GM18508 (cell line): ENCODE data around the gene RAD18.

ENCODE experiments used
- ATAC-seq: cut with Tn5 transposase; IDR thresholded peaks from one replicate; pipeline ENCODE4 v1.9.1; 2021; ENCODE audit warnings: moderate number of reproducible peaks; ENCODE audit not compliant: insufficient read depth, unreplicated experiment

RAD18 gene

DNA sequence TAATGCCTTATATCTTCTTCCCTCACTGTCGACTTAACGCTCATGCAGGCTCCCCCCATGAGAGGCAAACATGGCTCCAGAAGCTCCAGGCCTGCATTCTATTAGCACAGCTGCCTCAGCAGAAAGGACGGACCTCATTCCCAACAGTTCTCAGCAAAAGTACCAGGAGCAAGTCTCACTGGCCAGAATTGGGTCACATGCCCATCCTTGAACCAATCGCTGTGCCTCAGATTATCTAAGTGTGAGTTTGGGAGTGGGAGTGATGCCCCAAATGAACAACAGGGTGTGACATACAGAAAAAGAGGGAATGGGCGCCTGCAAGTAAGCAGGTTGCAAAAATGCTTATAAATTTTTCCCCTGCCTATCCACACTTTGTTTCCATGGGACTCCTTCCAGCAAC, 4.3 kb upstream of the RAD18 start:
- ATAC-seq = no peak

DNA sequence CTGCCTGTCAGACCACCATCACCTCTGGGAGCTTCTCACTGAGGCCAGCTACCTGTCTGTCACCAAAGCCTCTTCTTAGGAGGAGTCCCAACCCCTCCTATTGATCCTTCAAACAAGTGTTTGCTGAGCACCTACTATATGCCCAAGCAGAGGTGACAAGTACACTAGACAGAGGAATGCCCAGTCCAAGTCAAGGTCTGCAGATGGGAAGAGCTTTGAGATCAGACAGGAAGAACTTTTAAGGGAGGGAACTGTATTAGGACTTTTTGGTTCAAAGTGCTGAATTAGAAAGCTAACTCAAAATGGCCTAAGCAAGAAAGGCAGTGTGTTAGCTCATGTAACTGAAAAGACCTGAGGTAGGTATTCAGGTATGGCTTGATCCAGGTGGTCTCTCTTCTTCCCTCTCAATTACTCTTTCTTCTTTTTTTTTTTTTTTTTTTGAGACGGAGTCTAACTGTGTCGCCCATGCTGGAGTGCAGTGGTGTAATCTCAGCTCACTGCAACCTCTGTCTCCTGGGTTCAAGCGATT, 3.6 kb upstream of the RAD18 start:
- ATAC-seq = no peak

DNA sequence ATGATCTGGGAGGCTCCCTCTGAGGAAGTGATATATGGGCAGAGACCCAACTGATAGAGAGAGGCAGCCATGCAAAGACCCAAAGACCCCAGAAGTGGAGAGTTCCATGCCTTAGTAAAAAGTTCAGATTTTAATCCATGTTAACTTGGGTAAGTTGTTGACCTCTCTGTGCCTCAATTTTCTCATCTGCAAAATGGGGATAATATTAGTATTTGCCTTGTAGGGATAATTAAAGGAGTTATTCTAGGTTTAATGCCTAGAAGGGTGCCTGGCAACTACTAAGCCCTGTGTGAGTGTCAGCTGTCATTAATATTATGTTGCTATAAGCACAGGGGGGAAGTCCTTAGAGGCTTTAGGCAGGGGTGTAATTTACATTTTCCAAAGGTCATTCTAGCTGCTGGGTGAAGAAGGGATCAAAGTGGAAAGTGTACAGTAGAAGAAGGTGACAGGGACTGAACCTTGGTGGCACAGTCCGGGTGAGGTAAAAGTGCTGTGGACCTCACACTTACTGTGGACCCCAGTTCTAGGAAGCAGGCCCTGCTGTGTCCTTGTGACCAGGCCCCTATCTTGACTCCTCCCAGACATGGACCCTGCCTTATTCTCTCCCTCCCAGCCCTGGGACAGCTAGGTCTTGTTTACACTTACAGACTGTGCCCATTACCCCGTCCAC, 3.0 kb upstream of the RAD18 start:
- no peak for ATAC-seq

DNA sequence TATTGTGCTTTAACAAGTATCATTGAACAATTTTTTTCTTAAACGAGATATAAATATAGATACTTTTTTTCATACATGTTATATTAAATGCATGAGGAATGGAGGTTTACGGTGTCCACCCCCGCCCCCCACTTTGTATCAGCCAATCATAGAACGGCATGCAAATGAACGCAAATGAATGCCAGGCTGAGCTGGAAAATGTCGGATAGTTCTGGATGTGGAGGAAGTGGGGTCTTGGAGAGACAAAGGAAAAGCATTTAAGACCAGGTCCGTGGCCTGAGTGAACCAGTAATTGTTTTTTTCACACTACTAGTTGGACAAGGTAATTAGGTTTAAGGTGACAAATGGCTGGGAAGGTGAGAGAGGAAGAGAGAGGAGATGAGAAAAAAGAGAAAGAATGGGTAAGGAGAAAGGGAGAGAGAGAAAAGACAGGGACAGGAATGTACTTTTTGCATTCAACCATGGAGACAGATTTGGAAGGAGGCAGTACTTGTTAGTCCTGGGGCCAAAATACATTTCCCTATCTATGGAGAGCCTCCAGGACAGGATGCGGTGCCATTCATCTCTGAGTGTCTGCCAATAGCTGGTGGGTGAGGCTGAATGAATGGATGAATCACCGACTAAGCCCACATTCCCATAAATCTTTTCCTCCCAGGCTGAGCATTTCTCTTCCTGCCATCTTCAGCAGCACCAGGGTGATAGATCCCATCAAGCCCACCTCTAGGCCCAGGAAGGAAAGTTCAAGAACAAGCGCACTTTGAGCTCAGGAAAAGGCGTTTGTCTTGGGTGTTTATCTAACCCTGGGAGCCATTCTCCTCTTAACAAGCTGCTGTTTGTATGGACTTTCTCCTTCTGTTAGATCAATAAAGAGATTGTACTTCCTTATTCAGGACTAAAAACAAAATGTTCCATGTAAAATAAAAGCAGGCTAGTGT, 1.4 kb upstream of the RAD18 start:
- no peak for ATAC-seq

- ATAC-seq = no peak
These were observed 928 bp downstream of the RAD18 start for GRCh38 chr3:8962226-8962861.

DNA sequence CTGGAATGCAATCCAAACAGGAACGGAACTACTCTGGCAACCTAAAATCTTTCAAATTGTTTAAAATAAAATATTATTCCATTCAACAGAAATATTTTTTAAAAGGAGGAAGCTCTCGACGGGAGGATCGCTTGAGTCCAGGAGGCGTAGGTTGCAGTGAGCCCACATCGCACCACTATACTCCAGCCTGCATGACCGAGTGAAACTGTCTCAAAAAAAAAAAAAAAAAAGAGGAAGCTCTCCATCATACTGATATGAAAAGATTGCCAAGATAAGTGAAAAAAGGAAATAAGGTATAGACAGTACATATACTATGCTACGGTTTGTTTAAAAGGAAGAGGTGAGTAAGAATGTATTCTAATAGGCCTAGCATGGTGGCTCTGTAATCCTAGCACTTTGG, 3.6 kb downstream of the RAD18 start:
- ATAC-seq = no peak

- ATAC-seq = peak; percentile 43
These were observed 8.1 kb downstream of the RAD18 start for GRCh38 chr3:8954938-8955763.

- ATAC-seq = no peak
These were observed 10.0 kb downstream of the RAD18 start for GRCh38 chr3:8953313-8953712.

- ATAC-seq = no peak
These were observed 11.1 kb downstream of the RAD18 start for GRCh38 chr3:8952130-8952529.

DNA sequence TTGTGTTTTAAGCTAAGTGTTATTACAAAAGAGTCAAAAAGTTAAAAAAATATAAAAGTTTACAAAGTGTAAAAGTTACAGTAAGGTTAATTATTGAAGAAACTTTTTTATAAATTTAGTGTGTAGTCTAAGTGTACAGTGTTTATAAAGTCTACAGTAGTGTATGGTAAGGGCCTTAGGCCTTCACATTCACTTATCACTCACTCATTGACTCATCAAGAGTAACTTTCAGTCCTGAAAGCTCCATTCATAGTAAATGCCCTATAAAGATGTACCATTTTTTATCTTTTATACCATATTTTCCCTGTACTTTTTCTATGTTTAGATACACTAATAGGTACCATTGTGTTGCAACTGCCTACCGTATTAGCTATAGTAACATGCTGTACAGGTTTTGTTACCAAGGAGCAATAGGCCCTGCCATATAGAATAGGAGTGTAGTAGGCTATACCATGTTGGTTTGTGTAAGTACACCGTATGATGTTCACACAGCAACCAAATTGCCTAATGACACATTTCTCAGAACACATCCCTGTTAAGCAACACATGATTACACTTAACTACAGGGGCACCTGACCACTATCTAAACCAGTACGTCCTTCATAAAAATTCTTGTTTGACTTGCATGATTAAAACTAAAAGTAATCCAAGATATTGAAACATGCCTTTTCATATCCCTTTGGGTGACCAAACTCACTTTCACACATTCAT, 17.2 kb downstream of the RAD18 start:
- ATAC-seq = no peak

DNA sequence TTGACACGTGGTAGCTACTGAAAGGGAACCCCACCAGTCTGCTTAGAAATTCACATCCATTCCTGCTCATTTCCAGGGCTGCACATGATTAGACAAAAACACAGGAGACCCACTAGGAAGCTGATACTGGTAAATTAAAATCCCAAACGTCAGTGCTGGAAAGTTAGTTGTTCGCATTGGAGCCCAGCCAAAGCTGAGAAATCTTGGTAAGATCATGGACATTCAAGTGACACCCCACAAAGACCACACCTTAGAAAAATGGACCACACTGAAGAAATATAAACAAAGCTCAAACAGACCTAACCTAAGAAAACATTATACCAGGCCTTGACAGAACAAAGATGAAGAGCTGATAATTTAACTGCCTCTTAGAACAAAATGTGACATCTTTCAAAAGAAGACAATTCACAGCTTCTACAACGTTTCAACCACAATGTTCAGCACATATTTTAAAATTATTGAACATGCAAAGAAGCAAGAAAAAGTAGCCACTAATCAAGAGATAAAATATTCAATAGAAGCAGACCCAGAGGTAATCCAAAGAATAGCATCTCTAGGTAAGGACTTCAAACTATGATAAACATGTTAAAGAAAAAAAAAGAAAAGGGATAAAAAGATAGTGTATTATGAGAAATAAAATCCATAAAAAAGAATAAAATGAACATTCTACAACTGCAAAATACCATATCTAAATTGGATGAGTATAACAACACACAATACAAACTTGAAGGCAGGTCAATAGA, 20.4 kb downstream of the RAD18 start:
- ATAC-seq = no peak

DNA sequence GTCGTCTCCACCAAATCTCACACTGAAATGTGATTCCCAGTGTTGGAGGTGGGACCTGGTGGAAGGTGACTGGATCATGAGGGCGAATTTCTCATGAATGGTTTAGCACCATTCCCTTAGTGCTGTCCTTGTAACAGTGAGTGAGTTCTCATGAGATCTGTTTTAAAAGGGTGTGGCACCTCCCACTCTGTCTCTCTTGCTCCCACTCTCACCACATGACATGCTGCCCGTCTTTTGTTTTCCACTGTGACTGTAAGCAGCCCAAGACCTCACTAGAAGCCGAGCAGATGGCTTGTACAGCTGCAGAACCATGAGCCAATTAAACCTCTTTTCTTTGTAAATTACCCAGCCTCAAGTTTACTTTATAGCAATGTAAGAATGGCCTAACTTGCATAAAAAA, 21.2 kb downstream of the RAD18 start:
- no peak for ATAC-seq

- ATAC-seq = no peak
These were observed 25.3 kb downstream of the RAD18 start for GRCh38 chr3:8938021-8938420.

- no peak for ATAC-seq
These were observed 25.9 kb downstream of the RAD18 start for GRCh38 chr3:8937064-8938020.

DNA sequence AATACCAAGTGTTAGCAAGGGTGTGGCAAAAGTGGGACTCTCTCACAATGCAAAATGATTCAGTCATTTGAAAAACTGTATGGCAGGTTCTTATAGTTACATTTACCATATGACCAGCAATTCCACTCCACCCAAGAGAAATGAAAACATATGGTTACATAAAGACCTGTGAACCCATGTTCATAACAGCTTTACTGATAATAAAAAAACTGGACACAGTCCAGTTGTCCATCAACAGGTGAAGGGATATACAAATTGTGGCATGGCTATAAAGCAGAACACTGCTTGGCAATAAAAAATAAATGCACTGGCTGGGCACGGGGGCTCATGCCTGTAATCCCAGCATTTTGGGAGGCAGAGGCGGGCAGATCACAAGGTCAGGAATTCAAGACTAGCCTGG, 30.8 kb downstream of the RAD18 start:
- ATAC-seq = no peak

GRCh38 chr3:8931342-8931741, 31.9 kb downstream of the RAD18 start:
- ATAC-seq = no peak

DNA sequence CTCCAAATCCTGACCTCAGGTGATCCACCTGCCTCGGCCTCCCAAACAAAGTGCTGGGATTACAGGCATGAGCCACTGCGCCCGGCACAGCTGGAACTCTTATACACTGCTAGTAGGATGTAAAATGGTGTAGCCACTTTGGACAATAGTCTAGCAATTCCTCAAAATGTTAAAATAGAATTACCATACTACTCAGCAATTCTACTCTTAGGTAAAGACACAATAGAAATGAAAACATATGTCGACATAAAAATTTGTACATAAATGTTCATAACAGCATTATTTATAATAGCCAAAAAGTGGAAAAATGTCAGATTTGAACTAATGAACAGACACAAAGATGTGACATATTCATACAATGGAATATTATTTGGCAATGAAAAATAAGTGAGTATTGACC, 33.4 kb downstream of the RAD18 start:
- no peak for ATAC-seq

DNA sequence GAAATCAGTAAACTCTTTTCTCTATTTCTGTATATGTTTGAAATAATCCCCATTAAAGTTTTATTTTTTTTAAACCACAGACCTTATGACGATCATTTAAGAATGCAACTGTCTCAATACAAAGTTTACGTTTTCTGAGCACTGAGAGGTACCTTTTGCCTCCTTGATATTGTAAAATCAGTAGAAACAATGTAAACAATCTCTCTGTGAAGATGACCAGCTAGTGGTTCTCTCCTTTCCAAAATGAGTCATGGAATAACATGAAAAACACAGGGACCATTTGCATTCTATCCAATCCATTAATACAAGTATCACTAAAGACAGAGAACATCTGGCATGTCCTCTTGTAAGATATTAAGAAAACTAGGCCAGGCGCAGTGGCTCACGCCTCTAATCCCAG, 48.8 kb downstream of the RAD18 start:
- ATAC-seq = no peak
